HFFc6 (cell line): ENCODE results near the gene ZRANB1. TPM values are rescaled to one million over a fixed set of nuclear protein-coding genes. Genes with fewer than 3 reads are reported as not detected.

Source experiments
- DNase-seq: peaks from one replicate; pipeline ENCODE4 v3.0.0-alpha.2; 2018
- H3K27ac Mint-ChIP-seq: 2 replicates; pipeline ENCODE4 v1.8.0; 2020; ENCODE audit warnings: mild to moderate bottlenecking, mixed read lengths
- H3K27me3 Mint-ChIP-seq: 2 replicates; pipeline ENCODE4 v1.8.0; 2021; ENCODE audit warnings: mild to moderate bottlenecking, moderate library complexity, mixed read lengths; ENCODE audit not compliant: insufficient read depth
- H3K36me3 Mint-ChIP-seq: 2 replicates; pipeline ENCODE4 v1.8.0; 2021; ENCODE audit warnings: low read depth, mixed read lengths
- H3K4me1 Mint-ChIP-seq: 2 replicates; pipeline ENCODE4 v1.8.0; 2020; ENCODE audit warnings: low read depth, mixed read lengths
- H3K4me3 Mint-ChIP-seq: 2 replicates; pipeline ENCODE4 v1.8.0; 2020; ENCODE audit warnings: mild to moderate bottlenecking, moderate library complexity, mixed read lengths
- H3K9me3 Mint-ChIP-seq: 2 replicates; pipeline ENCODE4 v1.8.0; 2020; ENCODE audit warnings: mild to moderate bottlenecking, mixed read lengths
- total RNA-seq, 6 experiments: library from RNA; stranded (reverse); fragmentation: NEBNext Ultra II Directional; extraction: Animal tissue kit (Norgen Biotek cat#: 25700); gene quantifications; 2 replicates in 1 of 6; 3 replicates in 5 of 6; pipeline ENCODE4 v1.2.3, GENCODE V29; 2021
- TF ChIP-seq, protein P1 (sequence below): fragments of 200-600 bp; sonication (generic); IDR thresholded peaks from 2 replicates; pipeline ENCODE4 v1.5.0; 2021; ENCODE audit warnings: antibody characterized with exemption, mild to moderate bottlenecking

The ZRANB1 gene
- total RNA-seq, 6 experiments from 2014 or later, result 11.8 to 13.6 (median 12.6) TPM

DNA sequence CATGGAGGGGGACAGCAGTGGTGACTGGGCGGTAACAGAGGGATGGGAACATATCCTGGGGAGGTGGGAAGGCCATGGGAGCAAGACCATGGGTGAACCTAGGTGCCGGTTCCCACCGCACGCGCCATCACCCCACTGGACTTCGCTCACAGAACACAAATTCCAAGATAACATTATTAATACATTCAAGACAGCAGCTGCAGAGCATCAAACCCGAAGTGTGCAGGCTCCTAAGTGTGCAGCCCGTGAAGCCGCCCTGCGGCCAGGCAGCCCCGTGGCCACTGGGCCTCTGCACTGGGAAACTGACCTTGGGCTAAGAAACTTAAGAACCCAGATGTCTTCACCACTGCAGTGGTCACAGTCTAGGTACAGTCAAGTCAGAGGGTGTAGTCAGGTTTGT, 42.8 kb upstream of the ZRANB1 start:
- Mint-ChIP-seq H3K9me3 (no peaks in the 10 kb centered on the region), H3K36me3 (no peaks in the 10 kb centered on the region), H3K27me3 (peaks cover 5% of the 10 kb centered on the region; the same call in 1 of the 2 replicates), H3K4me3 (no peak overlapping the region), H3K27ac (no peak overlapping the region), H3K4me1 (peaks cover 5% of the 10 kb centered on the region; the same call in 1 of the 2 replicates)
- DNase-seq, result no peak
- TF ChIP-seq, protein P1, sequence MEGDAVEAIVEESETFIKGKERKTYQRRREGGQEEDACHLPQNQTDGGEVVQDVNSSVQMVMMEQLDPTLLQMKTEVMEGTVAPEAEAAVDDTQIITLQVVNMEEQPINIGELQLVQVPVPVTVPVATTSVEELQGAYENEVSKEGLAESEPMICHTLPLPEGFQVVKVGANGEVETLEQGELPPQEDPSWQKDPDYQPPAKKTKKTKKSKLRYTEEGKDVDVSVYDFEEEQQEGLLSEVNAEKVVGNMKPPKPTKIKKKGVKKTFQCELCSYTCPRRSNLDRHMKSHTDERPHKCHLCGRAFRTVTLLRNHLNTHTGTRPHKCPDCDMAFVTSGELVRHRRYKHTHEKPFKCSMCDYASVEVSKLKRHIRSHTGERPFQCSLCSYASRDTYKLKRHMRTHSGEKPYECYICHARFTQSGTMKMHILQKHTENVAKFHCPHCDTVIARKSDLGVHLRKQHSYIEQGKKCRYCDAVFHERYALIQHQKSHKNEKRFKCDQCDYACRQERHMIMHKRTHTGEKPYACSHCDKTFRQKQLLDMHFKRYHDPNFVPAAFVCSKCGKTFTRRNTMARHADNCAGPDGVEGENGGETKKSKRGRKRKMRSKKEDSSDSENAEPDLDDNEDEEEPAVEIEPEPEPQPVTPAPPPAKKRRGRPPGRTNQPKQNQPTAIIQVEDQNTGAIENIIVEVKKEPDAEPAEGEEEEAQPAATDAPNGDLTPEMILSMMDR, result no peak

DNA sequence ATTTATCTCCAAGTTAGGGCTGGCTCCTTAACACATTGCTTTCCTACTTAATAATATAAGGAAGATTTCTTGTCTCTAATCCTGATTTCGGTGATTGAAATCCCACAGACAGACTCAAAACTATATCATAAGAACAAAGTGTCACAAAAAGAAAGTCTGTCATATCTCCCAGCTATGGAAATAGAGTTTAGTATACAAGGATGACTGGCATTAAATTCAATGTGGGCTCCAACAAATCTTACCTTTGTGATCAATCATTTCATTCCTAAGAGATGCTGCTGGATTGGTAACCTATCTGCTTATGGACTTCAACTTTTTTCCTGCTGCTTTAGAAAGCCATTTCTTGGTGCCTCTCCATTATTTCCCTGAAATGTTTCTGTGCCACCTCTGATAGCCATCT, 39.5 kb upstream of the ZRANB1 start:
- H3K9me3 Mint-ChIP-seq, result no peaks in the 10 kb centered on the region
- TF ChIP-seq, protein P1, result no peak
- H3K27ac Mint-ChIP-seq, result no peak overlapping the region
- no peak overlapping the region for H3K4me3 Mint-ChIP-seq
- no peaks in the 10 kb centered on the region for H3K36me3 Mint-ChIP-seq
- no peak for DNase-seq
- peaks cover 7% of the 10 kb centered on the region; the same call in 1 of the 2 replicates for H3K27me3 Mint-ChIP-seq
- H3K4me1 Mint-ChIP-seq, result peaks cover 17% of the 10 kb centered on the region

DNA sequence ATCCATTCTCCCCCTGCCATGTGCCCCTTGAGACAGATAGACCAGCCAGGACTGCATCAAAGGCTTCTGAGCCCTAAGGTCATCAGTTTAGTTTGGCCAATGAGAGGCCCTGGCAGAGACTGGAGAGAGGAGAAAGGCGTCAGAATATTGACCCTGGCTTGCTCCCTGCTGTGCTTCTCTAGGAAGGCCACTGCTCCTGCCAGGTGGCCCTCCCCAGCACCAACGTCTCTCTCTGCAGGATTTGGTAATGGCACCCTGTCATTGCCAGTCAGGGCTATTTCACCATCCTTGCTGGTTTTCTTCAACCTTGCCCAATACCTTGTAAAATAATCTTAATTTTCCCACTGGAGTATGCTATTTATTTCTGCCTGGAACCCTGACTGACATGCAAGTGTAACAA, 38.8 kb upstream of the ZRANB1 start:
- DNase-seq, result no peak
- TF ChIP-seq, protein P1, result no peak
- H3K4me1 Mint-ChIP-seq, result peaks cover 23% of the 10 kb centered on the region

DNA sequence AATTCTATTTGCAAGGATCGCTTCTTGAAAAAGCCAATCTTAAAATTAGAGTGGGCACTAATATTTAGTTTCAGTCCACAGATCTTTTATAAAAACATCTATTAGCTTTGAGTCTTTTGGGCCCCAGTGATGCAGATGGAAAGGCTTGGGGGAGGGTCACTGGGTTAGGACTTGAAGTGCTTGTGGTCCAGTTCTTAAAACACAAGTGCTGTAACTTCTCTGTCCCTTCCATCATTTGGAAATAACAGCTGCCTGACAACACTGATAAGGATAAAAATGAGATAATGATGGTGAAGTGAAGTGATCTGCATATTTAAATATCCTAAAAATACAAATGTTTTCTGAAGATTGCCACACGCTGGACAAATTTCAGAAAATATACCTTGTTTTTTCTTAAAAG, 37.1 kb upstream of the ZRANB1 start:
- TF ChIP-seq, protein P1, result no peak
- H3K4me1 Mint-ChIP-seq, result peaks cover 23% of the 10 kb centered on the region
- no peaks in the 10 kb centered on the region for H3K36me3 Mint-ChIP-seq
- no peaks in the 10 kb centered on the region for H3K9me3 Mint-ChIP-seq
- H3K27me3 Mint-ChIP-seq, result 0 out of 2 replicates have a peak, but pooled peaks cover 2% of the 10 kb centered on the region
- no peak overlapping the region for H3K4me3 Mint-ChIP-seq
- no peak for DNase-seq
- no peak overlapping the region for H3K27ac Mint-ChIP-seq

More for the DNA sequence above, 38.8 kb upstream of the ZRANB1 start:
- Mint-ChIP-seq H3K36me3 (no peaks in the 10 kb centered on the region), H3K4me3 (no peak overlapping the region), H3K27ac (no peak overlapping the region), H3K9me3 (no peaks in the 10 kb centered on the region), H3K27me3 (peaks cover 7% of the 10 kb centered on the region; the same call in 1 of the 2 replicates)

DNA sequence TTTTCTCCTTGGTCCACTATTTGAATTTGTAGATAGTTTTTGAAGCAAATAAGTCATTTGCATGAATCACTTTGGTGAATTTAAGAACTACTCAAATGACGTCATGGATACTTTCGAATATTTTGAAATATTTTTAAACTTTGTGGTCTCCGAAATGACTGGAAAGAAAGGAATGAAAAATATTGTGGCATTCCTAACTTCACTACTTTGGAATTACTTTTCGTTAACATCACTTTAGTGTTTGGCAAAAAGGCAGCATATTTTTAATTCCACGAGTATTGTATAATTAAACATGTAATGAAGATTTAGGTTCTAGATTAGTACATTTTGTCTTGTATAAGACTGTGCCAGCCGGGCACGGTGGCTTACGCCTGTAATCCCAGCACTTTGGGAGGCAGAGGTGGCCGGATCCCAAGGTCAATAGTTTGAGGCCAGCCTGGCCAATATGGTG, 35.3 kb upstream of the ZRANB1 start:
- peaks cover 32% of the 10 kb centered on the region for H3K4me1 Mint-ChIP-seq
- H3K27ac Mint-ChIP-seq, result peak overlapping the region; percentile 67
- H3K4me3 Mint-ChIP-seq, result peak overlapping the region; percentile 25
- TF ChIP-seq, protein P1, result no peak
- no peaks in the 10 kb centered on the region for H3K9me3 Mint-ChIP-seq
- no peaks in the 10 kb centered on the region for H3K36me3 Mint-ChIP-seq
- H3K27me3 Mint-ChIP-seq, result peaks cover 4% of the 10 kb centered on the region; the same call in 1 of the 2 replicates
- DNase-seq, result peak; percentile 93

DNA sequence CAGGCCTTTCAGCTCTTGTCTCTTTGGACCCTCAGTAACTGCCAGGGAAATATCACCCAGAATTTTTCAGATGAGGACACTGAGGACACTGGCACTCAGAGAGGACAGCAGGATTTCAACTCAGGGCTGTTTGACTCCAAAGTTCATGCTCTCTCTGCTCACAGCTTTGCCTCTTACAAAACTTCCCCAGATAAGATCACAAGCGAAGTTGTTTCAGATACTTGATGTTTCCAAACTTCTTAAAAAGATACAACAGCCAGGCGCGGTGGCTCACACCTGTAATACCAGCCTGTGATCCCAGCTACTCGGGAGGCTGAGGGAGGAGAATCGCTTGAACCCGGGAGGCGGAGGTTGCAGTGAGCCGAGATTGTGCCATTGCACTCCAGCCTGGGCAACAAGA, 32.4 kb upstream of the ZRANB1 start:
- H3K4me1 Mint-ChIP-seq, result peaks cover 46% of the 10 kb centered on the region
- TF ChIP-seq, protein P1, result no peak
- H3K9me3 Mint-ChIP-seq, result no peaks in the 10 kb centered on the region
- no peak for DNase-seq
- H3K4me3 Mint-ChIP-seq, result no peak overlapping the region
- H3K27me3 Mint-ChIP-seq, result peaks cover 3% of the 10 kb centered on the region
- no peaks in the 10 kb centered on the region for H3K36me3 Mint-ChIP-seq
- H3K27ac Mint-ChIP-seq, result no peak overlapping the region
